SK-N-SH (cell line): ENCODE results near the gene HTR3E. TPM values are rescaled to one million over a fixed set of nuclear protein-coding genes. Genes with fewer than 3 reads are reported as not detected.

Source experiments
- polyA plus RNA-seq, 3 experiments: library from polyadenylated mRNA; depleted of rRNA; stranded (reverse); fragments of >200 nt; gene quantifications; 2 replicates each; pipeline ENCODE4 v1.2.3, GENCODE V29; 2012
- small RNA-seq, 7 experiments: library from RNA; depleted of rRNA; stranded (forward); fragments of <200 nt; gene quantifications; one replicate each; pipeline ENCODE3, GENCODE V24; 2012

The HTR3E gene
- polyA plus RNA-seq, 1 of the 3 experiments (the other 2 are of a cell fraction) = not detected

Small RNA genes lying within 50 kb of the gene (small RNA-seq; reads per million reads assigned to genes)
- 0 reads per million in 7 experiments for gene RF00019

Other genes with a start within 250 kb of the HTR3E start
- gene PARL, start 212.2 kb upstream of the HTR3E start, polyA plus RNA-seq (2012; rRNA removed) = 50.1 and 58.5 TPM in 2 replicates
- 25.9 and 40.6 TPM in 2 replicates for gene ABCC5, start 79.2 kb upstream of the HTR3E start, polyA plus RNA-seq (2012; rRNA removed)
- not detected in 2 replicates for gene HTR3D, start 65.3 kb upstream of the HTR3E start, polyA plus RNA-seq (2012; rRNA removed)
- gene HTR3C, start 44.0 kb upstream of the HTR3E start, polyA plus RNA-seq (2012; rRNA removed) = not detected in 2 replicates
- 46.8 and 61.5 TPM in 2 replicates for gene EIF2B5, start 38.3 kb downstream of the HTR3E start, polyA plus RNA-seq (2012; rRNA removed)
- gene DVL3, start 58.3 kb downstream of the HTR3E start, polyA plus RNA-seq (2012; rRNA removed) = 29.6 and 30.1 TPM in 2 replicates
- gene AP2M1, start 77.8 kb downstream of the HTR3E start, polyA plus RNA-seq (2012; rRNA removed) = 645 and 759 TPM in 2 replicates
- 55.6 and 59.2 TPM in 2 replicates for gene ABCF3, start 89.1 kb downstream of the HTR3E start, polyA plus RNA-seq (2012; rRNA removed)
- 0.08 and 0.19 TPM in 2 replicates for gene VWA5B2, start 132.5 kb downstream of the HTR3E start, polyA plus RNA-seq (2012; rRNA removed)
- 66.0 and 71.4 TPM in 2 replicates for gene ALG3, start 151.9 kb downstream of the HTR3E start, polyA plus RNA-seq (2012; rRNA removed)
- gene EEF1AKMT4, start 152.6 kb downstream of the HTR3E start, polyA plus RNA-seq (2012; rRNA removed) = 7.2 and 9.3 TPM in 2 replicates
- 0.89 and 2.2 TPM in 2 replicates for gene CAMK2N2, start 164.5 kb downstream of the HTR3E start, polyA plus RNA-seq (2012; rRNA removed)
- 0.03 and 0.16 TPM in 2 replicates for gene ECE2, start 179.0 kb downstream of the HTR3E start, polyA plus RNA-seq (2012; rRNA removed)
- 328 and 382 TPM in 2 replicates for gene PSMD2, start 202.2 kb downstream of the HTR3E start, polyA plus RNA-seq (2012; rRNA removed)
- 207 and 262 TPM in 2 replicates for gene EIF4G1, start 217.5 kb downstream of the HTR3E start, polyA plus RNA-seq (2012; rRNA removed)
- gene FAM131A, start 240.5 kb downstream of the HTR3E start, polyA plus RNA-seq (2012; rRNA removed) = 31.6 and 34.2 TPM in 2 replicates